ENCODE measurements around the gene CPS1. TPM values are rescaled to one million over a fixed set of nuclear protein-coding genes. Genes with fewer than 3 reads are reported as not detected.

CPS1 gene
- total RNA-seq, 2 donors from 2014 or later: 2.7 to 3.3 TPM

DNA sequence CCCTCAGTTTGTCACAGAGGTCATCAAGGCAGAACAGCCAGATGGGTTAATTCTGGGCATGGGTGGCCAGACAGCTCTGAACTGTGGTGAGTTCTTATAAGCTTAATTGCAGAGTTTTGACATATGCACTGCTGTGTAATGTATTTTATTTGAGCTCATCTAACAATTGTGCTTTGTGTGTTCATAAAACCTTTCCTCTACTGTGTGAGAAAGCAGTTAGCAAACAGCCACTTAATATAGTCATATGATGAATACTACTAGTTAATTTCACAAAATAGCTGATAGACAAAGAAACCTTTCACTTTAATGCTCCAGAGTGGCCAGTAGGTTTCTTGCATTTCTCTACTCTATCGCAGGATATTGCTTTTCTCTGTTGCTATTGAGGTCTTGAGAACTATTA, 43.1 kb downstream of the CPS1 start:
- intact Hi-C loops (cut with DNase I): no loop called here
- TF ChIP-seq, protein P1, sequence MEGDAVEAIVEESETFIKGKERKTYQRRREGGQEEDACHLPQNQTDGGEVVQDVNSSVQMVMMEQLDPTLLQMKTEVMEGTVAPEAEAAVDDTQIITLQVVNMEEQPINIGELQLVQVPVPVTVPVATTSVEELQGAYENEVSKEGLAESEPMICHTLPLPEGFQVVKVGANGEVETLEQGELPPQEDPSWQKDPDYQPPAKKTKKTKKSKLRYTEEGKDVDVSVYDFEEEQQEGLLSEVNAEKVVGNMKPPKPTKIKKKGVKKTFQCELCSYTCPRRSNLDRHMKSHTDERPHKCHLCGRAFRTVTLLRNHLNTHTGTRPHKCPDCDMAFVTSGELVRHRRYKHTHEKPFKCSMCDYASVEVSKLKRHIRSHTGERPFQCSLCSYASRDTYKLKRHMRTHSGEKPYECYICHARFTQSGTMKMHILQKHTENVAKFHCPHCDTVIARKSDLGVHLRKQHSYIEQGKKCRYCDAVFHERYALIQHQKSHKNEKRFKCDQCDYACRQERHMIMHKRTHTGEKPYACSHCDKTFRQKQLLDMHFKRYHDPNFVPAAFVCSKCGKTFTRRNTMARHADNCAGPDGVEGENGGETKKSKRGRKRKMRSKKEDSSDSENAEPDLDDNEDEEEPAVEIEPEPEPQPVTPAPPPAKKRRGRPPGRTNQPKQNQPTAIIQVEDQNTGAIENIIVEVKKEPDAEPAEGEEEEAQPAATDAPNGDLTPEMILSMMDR (IDR thresholded peaks at IDR 0.05): no peak

DNA sequence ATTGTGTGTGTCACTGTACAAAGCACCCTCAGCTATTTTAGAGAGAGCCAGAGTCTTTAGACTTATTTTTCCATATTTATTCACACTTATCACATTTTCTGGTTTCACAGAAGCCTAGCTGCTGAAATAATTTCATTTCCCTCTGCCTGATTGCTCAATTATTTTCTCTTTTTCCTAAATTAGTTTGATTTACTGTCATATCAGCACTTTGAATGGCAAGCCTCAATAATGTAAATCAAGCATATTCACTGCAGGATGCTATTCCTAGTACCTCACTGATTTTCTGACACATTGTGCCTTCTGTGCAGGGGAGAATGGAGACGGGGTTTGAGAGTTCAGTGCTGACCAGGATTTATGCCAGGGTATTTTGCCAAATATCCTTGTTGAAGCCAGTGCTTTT, 48.3 kb downstream of the CPS1 start:
- DNase-seq: no peak
- intact Hi-C loops (cut with DNase I): no loop called here
- no peaks in the 10 kb centered on the region for H3K27me3 ChIP-seq
- TF ChIP-seq, protein P1 (IDR thresholded peaks at IDR 0.05): no peak
- no peaks in the 10 kb centered on the region for H3K4me1 ChIP-seq
- no peak overlapping the region for H3K4me3 ChIP-seq
- H3K9ac ChIP-seq (ENCODE audit: low read depth in 2 of 2, low read length in 2 of 2): no peak overlapping the region
- H3K27ac ChIP-seq: no peak overlapping the region
- no peaks in the 10 kb centered on the region for H3K9me3 ChIP-seq
- no peaks in the 10 kb centered on the region for H3K36me3 ChIP-seq

More for the DNA sequence above, 43.1 kb downstream of the CPS1 start:
- H3K27me3 ChIP-seq: no peaks in the 10 kb centered on the region
- no peak overlapping the region for H3K4me3 ChIP-seq
- no peaks in the 10 kb centered on the region for H3K9me3 ChIP-seq
- no peaks in the 10 kb centered on the region for H3K4me1 ChIP-seq
- H3K36me3 ChIP-seq: no peaks in the 10 kb centered on the region
- no peak overlapping the region for H3K9ac ChIP-seq (ENCODE audit: low read depth in 2 of 2, low read length in 2 of 2)
- H3K27ac ChIP-seq: no peak overlapping the region
- DNase-seq: no peak

DNA sequence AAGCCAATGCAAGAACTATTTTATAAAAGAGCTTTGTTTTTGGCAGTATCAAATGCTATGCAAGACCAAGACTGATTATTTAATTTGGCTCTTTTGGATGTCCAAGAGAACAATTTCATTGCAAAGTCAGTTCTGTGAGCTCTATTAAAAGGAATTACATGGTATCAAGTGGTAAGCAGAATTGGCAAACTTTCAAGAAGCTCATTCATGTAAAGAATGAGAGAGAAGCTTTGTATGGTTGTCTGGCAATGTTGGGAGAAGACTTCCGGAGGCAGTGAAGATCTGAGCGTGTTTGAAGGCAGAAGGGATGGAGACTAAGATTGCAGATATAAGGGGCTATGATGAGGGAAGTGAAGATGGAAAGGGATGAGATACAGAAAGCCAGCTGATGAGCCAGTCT, 49.6 kb downstream of the CPS1 start:
- TF ChIP-seq, protein P1 (IDR thresholded peaks at IDR 0.05): no peak
- Histone ChIP-seq H3K27me3 (no peaks in the 10 kb centered on the region), H3K9me3 (no peaks in the 10 kb centered on the region), H3K27ac (no peak overlapping the region), H3K4me3 (no peak overlapping the region), H3K36me3 (no peaks in the 10 kb centered on the region), H3K4me1 (no peaks in the 10 kb centered on the region), H3K9ac (ENCODE audit: low read depth in 2 of 2, low read length in 2 of 2) (no peak overlapping the region)
- DNase-seq: no peak
- intact Hi-C loops (cut with DNase I): no loop called here

DNA sequence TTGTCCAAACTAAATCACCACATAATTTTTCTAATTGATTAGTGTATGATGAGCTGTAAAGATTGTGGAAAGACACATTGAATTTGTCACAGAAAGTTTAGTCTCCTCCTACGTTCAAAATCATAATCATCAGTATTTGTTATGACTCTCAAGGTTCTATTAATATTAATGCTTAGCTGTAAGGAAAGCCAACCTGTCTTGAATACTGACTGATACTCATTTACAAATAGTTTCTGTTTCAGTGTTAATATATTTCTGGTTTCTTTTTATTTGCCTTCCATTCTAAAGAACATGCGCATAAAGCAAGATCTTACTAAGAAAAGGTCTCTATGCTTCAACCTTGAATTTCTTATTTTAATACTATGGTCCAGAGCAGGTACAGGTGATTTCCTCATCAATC, 55.1 kb downstream of the CPS1 start:
- no peak overlapping the region for H3K9ac ChIP-seq (ENCODE audit: low read depth in 2 of 2, low read length in 2 of 2)
- intact Hi-C loops (cut with DNase I): loop anchor here (10.0 kb wide), 1 partner anchor 423 kb away; no protein-coding TSS in a partner anchor
- no peaks in the 10 kb centered on the region for H3K4me1 ChIP-seq
- H3K27ac ChIP-seq: no peak overlapping the region
- no peaks in the 10 kb centered on the region for H3K27me3 ChIP-seq
- H3K36me3 ChIP-seq: no peaks in the 10 kb centered on the region
- no peak overlapping the region for H3K4me3 ChIP-seq
- H3K9me3 ChIP-seq: no peaks in the 10 kb centered on the region
- no peak for DNase-seq
- TF ChIP-seq, protein P1 (IDR thresholded peaks at IDR 0.05): no peak

DNA sequence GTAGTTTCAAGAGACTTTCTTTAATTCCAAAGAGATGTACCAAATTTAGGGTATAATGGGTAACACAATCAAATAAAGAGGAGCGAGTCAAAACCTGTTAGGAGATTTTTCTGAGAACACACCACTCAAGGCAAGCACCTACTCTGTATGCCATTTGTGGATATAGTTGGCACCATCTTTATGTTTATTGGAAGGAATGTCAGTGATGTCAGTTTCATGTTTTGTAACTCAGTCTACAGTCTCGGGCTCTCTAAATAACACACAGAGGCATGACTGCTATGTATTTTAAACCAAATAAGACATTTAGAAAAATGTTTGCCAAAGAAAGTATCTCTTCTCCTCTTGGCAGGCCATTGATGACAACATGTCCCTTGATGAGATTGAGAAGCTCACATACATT, 59.7 kb downstream of the CPS1 start:
- no peaks in the 10 kb centered on the region for H3K36me3 ChIP-seq
- no peaks in the 10 kb centered on the region for H3K4me1 ChIP-seq
- H3K27ac ChIP-seq: no peak overlapping the region
- no peak for DNase-seq
- H3K9me3 ChIP-seq: no peaks in the 10 kb centered on the region
- TF ChIP-seq, protein P1 (IDR thresholded peaks at IDR 0.05): no peak
- intact Hi-C loops (cut with DNase I): loop anchor here (10.0 kb wide), 1 partner anchor 419 kb away; no protein-coding TSS in a partner anchor
- no peak overlapping the region for H3K9ac ChIP-seq (ENCODE audit: low read depth in 2 of 2, low read length in 2 of 2)
- H3K27me3 ChIP-seq: no peaks in the 10 kb centered on the region
- no peak overlapping the region for H3K4me3 ChIP-seq
